ENCODE data around the gene GCN1. TPM values are rescaled to one million over a fixed set of nuclear protein-coding genes. Genes with fewer than 3 reads are reported as not detected.

The GCN1 gene
- total RNA-seq, 1 donor from 2014 or later, result 155 TPM

DNA sequence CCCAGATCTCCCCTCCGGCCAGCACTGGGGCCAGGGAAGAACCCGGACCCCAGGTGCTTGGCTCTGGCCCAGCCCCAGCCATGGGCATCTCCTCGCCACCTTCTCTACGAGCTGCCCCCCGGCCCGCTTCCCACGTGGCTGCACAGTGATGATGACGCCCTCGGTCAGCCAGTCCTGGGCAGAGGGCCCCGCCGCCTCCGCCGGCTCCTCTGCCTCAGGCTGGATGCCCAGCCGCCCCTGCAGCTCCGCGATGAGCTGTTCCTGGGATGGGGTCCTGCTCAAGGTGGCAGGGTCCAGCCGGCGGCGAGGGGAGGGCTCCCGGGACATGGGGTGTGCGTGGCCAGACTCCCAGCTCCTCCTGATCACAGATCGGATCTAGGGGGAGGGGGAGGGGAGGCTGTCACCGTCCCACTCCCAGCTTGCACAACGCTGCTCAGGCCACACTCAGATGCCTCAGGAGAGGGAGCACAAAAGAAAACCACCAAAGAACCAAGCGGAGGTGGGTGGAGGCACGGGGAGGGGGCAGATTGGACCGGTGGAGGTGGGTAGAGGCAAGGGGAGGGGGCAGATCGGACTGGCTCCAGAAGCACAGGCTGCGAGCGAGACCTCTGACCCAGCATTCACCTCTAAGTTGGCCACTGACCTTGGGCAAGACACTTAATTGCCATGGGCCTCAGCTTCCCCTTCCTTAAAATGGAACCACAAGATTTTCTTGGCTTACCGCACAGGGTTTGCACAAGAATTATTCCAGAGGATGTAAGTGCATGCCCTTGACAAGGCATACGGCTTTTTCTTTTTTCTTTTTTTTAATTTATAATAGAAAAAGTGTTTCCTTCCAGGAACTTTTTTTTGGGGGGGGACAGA is 22.5 kb upstream of the GCN1 start:
- DNase-seq (no peak), ATAC-seq (ENCODE audit: low read depth) (no peak)
- TF ChIP-seq, protein P1, sequence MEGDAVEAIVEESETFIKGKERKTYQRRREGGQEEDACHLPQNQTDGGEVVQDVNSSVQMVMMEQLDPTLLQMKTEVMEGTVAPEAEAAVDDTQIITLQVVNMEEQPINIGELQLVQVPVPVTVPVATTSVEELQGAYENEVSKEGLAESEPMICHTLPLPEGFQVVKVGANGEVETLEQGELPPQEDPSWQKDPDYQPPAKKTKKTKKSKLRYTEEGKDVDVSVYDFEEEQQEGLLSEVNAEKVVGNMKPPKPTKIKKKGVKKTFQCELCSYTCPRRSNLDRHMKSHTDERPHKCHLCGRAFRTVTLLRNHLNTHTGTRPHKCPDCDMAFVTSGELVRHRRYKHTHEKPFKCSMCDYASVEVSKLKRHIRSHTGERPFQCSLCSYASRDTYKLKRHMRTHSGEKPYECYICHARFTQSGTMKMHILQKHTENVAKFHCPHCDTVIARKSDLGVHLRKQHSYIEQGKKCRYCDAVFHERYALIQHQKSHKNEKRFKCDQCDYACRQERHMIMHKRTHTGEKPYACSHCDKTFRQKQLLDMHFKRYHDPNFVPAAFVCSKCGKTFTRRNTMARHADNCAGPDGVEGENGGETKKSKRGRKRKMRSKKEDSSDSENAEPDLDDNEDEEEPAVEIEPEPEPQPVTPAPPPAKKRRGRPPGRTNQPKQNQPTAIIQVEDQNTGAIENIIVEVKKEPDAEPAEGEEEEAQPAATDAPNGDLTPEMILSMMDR (IDR thresholded peaks at IDR 0.05), result no peak
- Mint-ChIP-seq H3K4me3 (no peak overlapping the region), H3K9me3 (no peaks in the 10 kb centered on the region), H3K36me3 (ENCODE audit: low read depth) (no peaks in the 10 kb centered on the region), H3K27me3 (peaks cover 1% of the 10 kb centered on the region), H3K27ac (no peak overlapping the region), H3K4me1 (no peaks in the 10 kb centered on the region)
- intact Hi-C loops (cut with micrococcal nuclease), result no loop called here
- CTCF ChIA-PET, result no interaction called here
- POLR2A ChIA-PET, result interaction anchor here (0.6 to 2.3 kb wide), 4 partner anchors 13 to 86 kb away, joined by 3 to 11 read pairs (median 4); partner anchors contain the start of gene RPLP0

DNA sequence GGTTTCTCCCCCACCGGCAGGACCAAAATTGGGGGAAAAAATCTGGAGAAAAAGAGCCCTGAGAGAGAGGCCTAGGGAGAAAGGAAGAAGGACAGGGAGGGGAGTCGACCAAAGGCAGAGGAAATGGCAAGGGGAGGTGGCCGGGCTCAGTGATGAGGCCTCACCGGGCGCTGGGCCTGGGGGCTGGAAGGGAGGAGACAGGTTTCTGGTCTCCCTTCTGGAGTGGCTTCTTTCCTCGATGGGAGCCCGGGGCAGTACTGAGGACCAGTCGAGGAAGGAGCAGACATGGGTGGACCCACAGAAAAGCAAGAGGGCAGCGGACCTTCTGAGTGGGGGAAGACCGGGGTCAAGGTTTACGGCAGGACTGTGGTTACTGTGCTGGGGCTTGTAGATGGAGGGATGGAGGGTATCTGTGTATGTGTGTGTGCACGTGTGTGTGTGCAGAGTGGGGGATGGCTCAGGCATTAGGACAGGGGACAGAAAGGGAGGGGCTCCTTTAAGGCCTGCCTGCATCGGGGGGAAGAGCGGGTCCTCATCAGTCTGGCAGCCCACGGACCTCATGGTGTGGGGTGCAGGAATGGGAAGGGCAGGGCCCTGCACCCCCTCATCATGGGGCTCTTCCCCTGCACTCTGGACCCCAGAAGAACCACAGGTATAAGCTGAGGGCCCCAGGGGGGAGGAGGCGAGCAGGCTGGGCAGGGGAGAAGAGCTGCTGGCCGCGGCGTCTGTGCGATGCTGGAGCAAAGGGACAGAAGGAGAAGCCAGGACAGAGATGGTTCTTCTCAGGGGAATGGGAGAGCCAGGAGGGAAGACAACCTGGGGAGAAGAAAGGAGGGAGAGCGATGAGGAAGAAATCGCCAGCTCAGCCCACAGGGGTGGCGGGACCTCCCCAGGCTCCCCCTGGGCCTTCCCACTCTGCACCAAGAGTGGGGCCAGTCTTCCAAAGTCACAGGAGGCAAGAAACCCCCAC is 21.5 kb upstream of the GCN1 start:
- ATAC-seq (ENCODE audit: low read depth) (no peak), DNase-seq (no peak)
- TF ChIP-seq, protein P1 (IDR thresholded peaks at IDR 0.05), result no peak
- Mint-ChIP-seq H3K27me3 (peaks cover 1% of the 10 kb centered on the region), H3K27ac (no peak overlapping the region), H3K9me3 (no peaks in the 10 kb centered on the region), H3K4me3 (no peak overlapping the region), H3K36me3 (ENCODE audit: low read depth) (peaks cover 7% of the 10 kb centered on the region), H3K4me1 (no peaks in the 10 kb centered on the region)
- ChIA-PET POLR2A (interaction anchor here (1.2 to 2.3 kb wide), 2 partner anchors 14 to 15 kb away, joined by 3 to 11 read pairs; partner anchors contain the start of gene RPLP0), CTCF (no interaction called here)
- intact Hi-C loops (cut with micrococcal nuclease), result no loop called here

DNA sequence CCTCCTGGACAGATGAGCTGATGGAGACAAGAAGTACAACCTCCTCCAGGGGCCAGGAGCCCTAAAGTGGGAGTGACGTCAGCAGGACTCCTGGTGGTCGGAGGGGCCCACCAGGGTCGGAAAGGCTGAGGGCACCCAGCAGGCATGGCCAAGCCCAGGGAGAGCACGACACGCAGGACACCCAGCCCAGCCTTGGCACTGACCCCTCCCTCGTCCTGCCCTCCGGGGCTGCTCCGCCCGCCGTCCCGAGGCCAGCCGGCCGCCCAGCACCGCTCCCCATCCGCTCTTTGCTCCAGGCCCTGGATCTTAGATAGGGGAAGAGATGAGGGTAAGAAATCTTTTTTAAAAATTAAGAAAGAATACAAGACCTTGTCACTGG is 20.8 kb upstream of the GCN1 start:
- H3K27ac Mint-ChIP-seq, result no peak overlapping the region
- POLR2A ChIA-PET, result no interaction called here

DNA sequence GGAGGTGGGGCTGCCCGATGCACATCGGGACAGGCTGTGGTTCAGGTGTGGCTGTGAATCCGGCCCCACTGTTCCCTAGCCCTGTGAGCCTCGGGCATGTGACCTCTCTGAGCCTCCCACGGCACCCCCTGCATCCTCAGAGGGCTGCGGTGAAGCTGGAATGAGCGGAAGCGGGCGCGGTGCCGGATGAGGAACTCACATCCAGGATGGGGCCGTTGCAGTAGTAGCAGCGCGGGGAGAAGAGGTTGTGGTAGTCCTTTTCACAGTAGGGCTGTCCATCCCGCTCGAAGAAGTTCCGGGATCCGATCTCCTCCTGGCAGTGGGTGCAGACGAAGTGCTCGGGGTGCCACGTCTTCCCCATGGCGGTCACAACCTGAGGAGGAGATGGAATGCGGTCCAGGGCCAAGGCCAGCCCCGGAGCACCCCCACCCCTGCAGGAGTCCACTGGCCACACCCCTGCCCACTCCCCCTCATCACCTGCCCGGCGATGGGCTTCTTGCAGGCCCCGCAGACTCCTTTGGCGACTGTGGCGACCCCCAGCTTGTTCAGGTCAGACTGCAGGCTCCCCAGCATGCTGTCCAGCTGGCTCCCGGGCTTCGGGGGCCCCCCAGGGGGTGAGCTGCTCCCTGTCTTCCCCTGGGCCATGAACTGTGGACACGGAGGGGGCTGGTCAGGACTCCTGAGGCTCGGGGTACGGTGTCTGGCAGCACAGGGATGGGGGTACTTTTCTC is 20.3 kb upstream of the GCN1 start:
- peaks cover 1% of the 10 kb centered on the region for H3K27me3 Mint-ChIP-seq
- TF ChIP-seq, protein P1 (IDR thresholded peaks at IDR 0.05), result no peak
- no peak overlapping the region for H3K4me3 Mint-ChIP-seq
- CTCF ChIA-PET, result no interaction called here
- intact Hi-C loops (cut with micrococcal nuclease), result no loop called here
- peaks cover 8% of the 10 kb centered on the region for H3K36me3 Mint-ChIP-seq (ENCODE audit: low read depth)
- POLR2A ChIA-PET, result interaction anchor here (0.6 kb wide), 1 partner anchor 14 kb away, joined by 3 read pairs; the partner anchor contains the start of gene RPLP0
- no peak for ATAC-seq (ENCODE audit: low read depth)
- no peaks in the 10 kb centered on the region for H3K9me3 Mint-ChIP-seq
- no peaks in the 10 kb centered on the region for H3K4me1 Mint-ChIP-seq
- DNase-seq, result no peak
- H3K27ac Mint-ChIP-seq, result no peak overlapping the region

More for the DNA sequence above, 20.8 kb upstream of the GCN1 start:
- intact Hi-C loops (cut with micrococcal nuclease), result no loop called here
- DNase-seq (no peak), ATAC-seq (ENCODE audit: low read depth) (no peak)
- H3K4me1 Mint-ChIP-seq, result no peaks in the 10 kb centered on the region
- no peak overlapping the region for H3K4me3 Mint-ChIP-seq
- H3K27me3 Mint-ChIP-seq, result peaks cover 1% of the 10 kb centered on the region
- CTCF ChIA-PET, result no interaction called here
- H3K36me3 Mint-ChIP-seq (ENCODE audit: low read depth), result peaks cover 8% of the 10 kb centered on the region
- no peaks in the 10 kb centered on the region for H3K9me3 Mint-ChIP-seq
- TF ChIP-seq, protein P1 (IDR thresholded peaks at IDR 0.05), result no peak
